ENCODE results near the gene AP2A2.

Gene AP2A2

GRCh38 chr11:965206-965775 lies 39.6 kb downstream of the AP2A2 start:
- Histone ChIP-seq H3K27ac (no peak overlapping the region), H3K27me3 (ENCODE audit: insufficient read depth, low read depth, severe bottlenecking) (no peaks in the 10 kb centered on the region), H3K4me3 (ENCODE audit: low read depth, low read length) (no peak overlapping the region), H3K36me3 (peaks cover 44% of the 10 kb centered on the region), H3K9me3 (ENCODE audit: severe bottlenecking) (no peaks in the 10 kb centered on the region)
- TF ChIP-seq, protein P1, sequence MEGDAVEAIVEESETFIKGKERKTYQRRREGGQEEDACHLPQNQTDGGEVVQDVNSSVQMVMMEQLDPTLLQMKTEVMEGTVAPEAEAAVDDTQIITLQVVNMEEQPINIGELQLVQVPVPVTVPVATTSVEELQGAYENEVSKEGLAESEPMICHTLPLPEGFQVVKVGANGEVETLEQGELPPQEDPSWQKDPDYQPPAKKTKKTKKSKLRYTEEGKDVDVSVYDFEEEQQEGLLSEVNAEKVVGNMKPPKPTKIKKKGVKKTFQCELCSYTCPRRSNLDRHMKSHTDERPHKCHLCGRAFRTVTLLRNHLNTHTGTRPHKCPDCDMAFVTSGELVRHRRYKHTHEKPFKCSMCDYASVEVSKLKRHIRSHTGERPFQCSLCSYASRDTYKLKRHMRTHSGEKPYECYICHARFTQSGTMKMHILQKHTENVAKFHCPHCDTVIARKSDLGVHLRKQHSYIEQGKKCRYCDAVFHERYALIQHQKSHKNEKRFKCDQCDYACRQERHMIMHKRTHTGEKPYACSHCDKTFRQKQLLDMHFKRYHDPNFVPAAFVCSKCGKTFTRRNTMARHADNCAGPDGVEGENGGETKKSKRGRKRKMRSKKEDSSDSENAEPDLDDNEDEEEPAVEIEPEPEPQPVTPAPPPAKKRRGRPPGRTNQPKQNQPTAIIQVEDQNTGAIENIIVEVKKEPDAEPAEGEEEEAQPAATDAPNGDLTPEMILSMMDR (IDR thresholded peaks at IDR 0.05; ENCODE audit: low read depth, low read length) = no peak
- no peak for DNase-seq

- TF ChIP-seq, protein P1 (IDR thresholded peaks at IDR 0.05; ENCODE audit: low read depth, low read length) = no peak
- Histone ChIP-seq H3K36me3 (peaks cover 51% of the 10 kb centered on the region), H3K27me3 (ENCODE audit: insufficient read depth, low read depth, severe bottlenecking) (no peaks in the 10 kb centered on the region), H3K9me3 (ENCODE audit: severe bottlenecking) (no peaks in the 10 kb centered on the region), H3K27ac (no peak overlapping the region), H3K4me3 (ENCODE audit: low read depth, low read length) (no peak overlapping the region)
- DNase-seq = no peak
Measured at GRCh38 chr11:967995-968751, 42.5 kb downstream of the AP2A2 start.

DNA sequence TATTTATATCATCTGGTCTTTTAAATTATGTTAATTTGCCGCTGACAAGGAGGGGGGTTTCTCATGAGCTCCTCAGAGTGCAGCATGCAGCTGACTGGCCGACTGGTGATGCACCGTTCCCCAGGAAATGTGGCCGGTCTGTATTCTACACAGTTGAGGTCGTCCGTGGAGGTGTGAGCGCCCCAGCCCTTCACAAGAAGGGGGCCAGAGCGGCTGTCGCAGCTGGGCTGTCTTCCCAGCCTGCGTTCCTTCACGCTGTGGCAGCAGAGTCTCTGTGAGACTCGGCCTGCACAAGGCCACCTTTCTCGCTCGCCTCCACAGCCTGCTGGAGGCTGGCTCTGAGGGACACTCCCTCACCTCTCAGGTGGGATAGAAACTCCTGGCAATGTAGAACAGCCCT lies 43.2 kb downstream of the AP2A2 start:
- Histone ChIP-seq H3K9me3 (ENCODE audit: severe bottlenecking) (no peaks in the 10 kb centered on the region), H3K4me3 (ENCODE audit: low read depth, low read length) (no peak overlapping the region), H3K27ac (no peak overlapping the region), H3K36me3 (peaks cover 51% of the 10 kb centered on the region), H3K27me3 (ENCODE audit: insufficient read depth, low read depth, severe bottlenecking) (no peaks in the 10 kb centered on the region)
- DNase-seq = no peak
- TF ChIP-seq, protein P1 (IDR thresholded peaks at IDR 0.05; ENCODE audit: low read depth, low read length) = no peak

DNA sequence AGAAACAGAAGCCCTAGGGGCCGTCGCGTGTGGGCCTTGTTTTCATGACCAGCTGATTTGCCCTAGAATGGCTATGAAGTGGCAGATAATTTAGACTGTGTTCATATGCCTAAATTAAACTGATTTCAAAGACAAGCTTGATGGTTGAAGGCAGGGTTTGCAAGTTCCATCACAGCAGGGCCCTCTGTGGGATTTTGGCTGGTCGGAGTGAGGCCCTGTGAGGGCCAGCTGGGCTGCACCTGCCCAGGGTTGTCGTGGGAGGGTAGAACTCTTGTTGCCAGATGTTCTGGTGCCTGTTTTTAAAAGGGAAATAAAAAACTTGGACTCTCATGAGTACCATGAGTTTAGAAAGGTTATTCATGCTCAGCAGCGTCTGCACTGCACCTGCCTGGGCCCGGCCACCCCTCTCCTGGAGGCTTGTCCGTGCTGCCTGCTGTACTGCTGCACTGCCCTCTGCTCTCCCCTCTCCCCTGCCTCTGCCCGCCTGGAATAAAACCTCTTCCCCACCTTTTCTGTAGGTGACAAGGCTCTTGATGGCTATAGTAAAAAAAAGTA lies 44.1 kb downstream of the AP2A2 start:
- Histone ChIP-seq H3K36me3 (peaks cover 48% of the 10 kb centered on the region), H3K9me3 (ENCODE audit: severe bottlenecking) (no peaks in the 10 kb centered on the region), H3K4me3 (ENCODE audit: low read depth, low read length) (no peak overlapping the region), H3K27me3 (ENCODE audit: insufficient read depth, low read depth, severe bottlenecking) (no peaks in the 10 kb centered on the region), H3K27ac (no peak overlapping the region)
- DNase-seq = no peak
- TF ChIP-seq, protein P1 (IDR thresholded peaks at IDR 0.05; ENCODE audit: low read depth, low read length) = no peak

GRCh38 chr11:970319-970871 lies 44.7 kb downstream of the AP2A2 start:
- H3K9me3 ChIP-seq (ENCODE audit: severe bottlenecking) = no peaks in the 10 kb centered on the region
- H3K36me3 ChIP-seq = peaks cover 49% of the 10 kb centered on the region
- no peak overlapping the region for H3K4me3 ChIP-seq (ENCODE audit: low read depth, low read length)
- H3K27ac ChIP-seq = no peak overlapping the region
- no peaks in the 10 kb centered on the region for H3K27me3 ChIP-seq (ENCODE audit: insufficient read depth, low read depth, severe bottlenecking)
- TF ChIP-seq, protein P1 (IDR thresholded peaks at IDR 0.05; ENCODE audit: low read depth, low read length) = no peak
- no peak for DNase-seq

Data from WERI-Rb-1 (cell line).